ENCODE measurements around the gene JADE2.

DNA sequence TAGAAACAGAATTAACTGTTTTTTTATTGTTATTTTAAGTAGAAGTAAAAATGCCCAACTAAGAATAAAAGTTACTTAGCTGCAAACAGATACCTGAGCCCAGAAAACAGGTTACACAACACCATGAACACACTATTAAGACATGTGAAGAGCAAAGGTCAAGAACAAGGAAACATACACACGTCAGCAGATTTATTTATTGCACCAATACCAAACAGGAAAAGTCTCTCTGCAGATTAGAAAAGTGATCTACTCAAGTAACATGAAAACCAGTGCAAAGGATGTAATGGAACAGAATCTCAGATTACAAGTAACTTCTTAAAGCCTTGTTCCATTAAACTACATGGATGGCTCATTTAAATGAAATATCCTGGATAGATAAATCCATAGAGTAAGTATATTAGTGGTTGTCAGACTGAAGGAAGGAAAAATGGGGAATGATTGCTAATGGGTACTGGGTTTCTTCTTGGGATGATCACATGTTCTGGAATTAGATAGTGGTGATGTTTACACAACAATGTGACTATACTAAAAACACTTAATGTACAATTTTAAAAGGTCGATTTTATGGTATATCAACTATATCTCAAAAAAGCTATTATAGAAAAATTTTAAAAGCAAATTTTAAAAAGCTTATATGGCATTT lies 101.0 kb downstream of the JADE2 start:
- TF ChIP-seq EZH2phosphoT487 (IDR thresholded peaks at IDR 0.05; ENCODE audit: borderline replicate concordance, low read depth, low read length), result no peak
- TF ChIP-seq, protein P1, sequence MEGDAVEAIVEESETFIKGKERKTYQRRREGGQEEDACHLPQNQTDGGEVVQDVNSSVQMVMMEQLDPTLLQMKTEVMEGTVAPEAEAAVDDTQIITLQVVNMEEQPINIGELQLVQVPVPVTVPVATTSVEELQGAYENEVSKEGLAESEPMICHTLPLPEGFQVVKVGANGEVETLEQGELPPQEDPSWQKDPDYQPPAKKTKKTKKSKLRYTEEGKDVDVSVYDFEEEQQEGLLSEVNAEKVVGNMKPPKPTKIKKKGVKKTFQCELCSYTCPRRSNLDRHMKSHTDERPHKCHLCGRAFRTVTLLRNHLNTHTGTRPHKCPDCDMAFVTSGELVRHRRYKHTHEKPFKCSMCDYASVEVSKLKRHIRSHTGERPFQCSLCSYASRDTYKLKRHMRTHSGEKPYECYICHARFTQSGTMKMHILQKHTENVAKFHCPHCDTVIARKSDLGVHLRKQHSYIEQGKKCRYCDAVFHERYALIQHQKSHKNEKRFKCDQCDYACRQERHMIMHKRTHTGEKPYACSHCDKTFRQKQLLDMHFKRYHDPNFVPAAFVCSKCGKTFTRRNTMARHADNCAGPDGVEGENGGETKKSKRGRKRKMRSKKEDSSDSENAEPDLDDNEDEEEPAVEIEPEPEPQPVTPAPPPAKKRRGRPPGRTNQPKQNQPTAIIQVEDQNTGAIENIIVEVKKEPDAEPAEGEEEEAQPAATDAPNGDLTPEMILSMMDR (conservative IDR thresholded peaks at IDR 0.05; ENCODE audit: low read length), result no peak

Measured in OCI-LY7 (cell line).